SK-N-SH treated with all-trans-retinoic acid at 6 μM for 48 hours (cell line): ENCODE measurements around the gene STEAP3.

Source experiments
- ATAC-seq: fragments of 200-7000 bp; cut with Tn5 transposase; 3 replicates; pipeline ENCODE4 v1.9.1; 2020; ENCODE audit warnings: mild to moderate bottlenecking, moderate library complexity
- ARNTL ChIP-seq: fragments of 450-650 bp; formaldehyde crosslinking; IDR thresholded peaks from 2 replicates; pipeline ENCODE4 v1.5.0; 2020; ENCODE audit warnings: low read depth, mild to moderate bottlenecking, moderate library complexity, borderline replicate concordance
- BACH2 ChIP-seq: fragments of 250-450 bp; sonication (Bioruptor Pico); IDR thresholded peaks from 2 replicates; pipeline ENCODE4 v1.9.0; 2021; ENCODE audit warnings: mild to moderate bottlenecking, borderline replicate concordance
- CSDC2 ChIP-seq: fragments of 250-450 bp; sonication (Bioruptor Pico); IDR thresholded peaks from 2 replicates; pipeline ENCODE4 v1.5.0; 2020; ENCODE audit warnings: mild to moderate bottlenecking, moderate library complexity
- ESRRG ChIP-seq: fragments of 250-450 bp; sonication (Bioruptor Pico); IDR thresholded peaks from 2 replicates; pipeline ENCODE4 v1.6.1; 2021; ENCODE audit warnings: mild to moderate bottlenecking
- GLIS3 ChIP-seq: fragments of 250-450 bp; sonication (Bioruptor Pico); IDR thresholded peaks from 2 replicates; pipeline ENCODE4 v1.5.0; 2020; ENCODE audit warnings: mild to moderate bottlenecking, moderate library complexity
- ISL1 ChIP-seq: fragments of 250-450 bp; sonication (Bioruptor Pico); IDR thresholded peaks from 2 replicates; pipeline ENCODE4 v2.1.2; 2022; ENCODE audit warnings: mild to moderate bottlenecking, moderate library complexity
- OSR1 ChIP-seq: fragments of 250-450 bp; sonication (Bioruptor Pico); IDR thresholded peaks from 2 replicates; pipeline ENCODE4 v1.8.0; 2022; ENCODE audit warnings: moderate library complexity, mild to moderate bottlenecking, inconsistent platforms
- PPARA ChIP-seq: fragments of 250-450 bp; sonication (Bioruptor Pico); IDR thresholded peaks from 2 replicates; pipeline ENCODE4 v1.5.0; 2020; ENCODE audit warnings: mild to moderate bottlenecking, borderline replicate concordance
- RARB ChIP-seq: fragments of 250-450 bp; sonication (Bioruptor Pico); IDR thresholded peaks from 2 replicates; pipeline ENCODE4 v1.8.0; 2021; ENCODE audit warnings: mild to moderate bottlenecking, moderate library complexity
- SNAI2 ChIP-seq: fragments of 250-450 bp; sonication (Bioruptor Pico); IDR thresholded peaks from 2 replicates; pipeline ENCODE4 v1.5.0; 2020; ENCODE audit warnings: mild to moderate bottlenecking, moderate library complexity
- TCF4 ChIP-seq: fragments of 250-450 bp; sonication (Bioruptor Pico); IDR thresholded peaks from 2 replicates; pipeline ENCODE4 v1.8.0; 2021; ENCODE audit warnings: mild to moderate bottlenecking, moderate library complexity, borderline replicate concordance
- TOX ChIP-seq: fragments of 250-450 bp; sonication (Bioruptor Pico); IDR thresholded peaks from 2 replicates; pipeline ENCODE4 v1.8.0; 2021; ENCODE audit warnings: mild to moderate bottlenecking, moderate library complexity, borderline replicate concordance
- ZC3H10 ChIP-seq: fragments of 250-450 bp; sonication (Bioruptor Pico); IDR thresholded peaks from 2 replicates; pipeline ENCODE4 v1.5.1; 2021; ENCODE audit warnings: mild to moderate bottlenecking, moderate library complexity
- ZFP3 ChIP-seq: fragments of 250-450 bp; sonication (Bioruptor Pico); IDR thresholded peaks from 2 replicates; pipeline ENCODE4 v1.5.0; 2020; ENCODE audit warnings: mild to moderate bottlenecking, moderate library complexity
- ZFP30 ChIP-seq: fragments of 450-650 bp; formaldehyde crosslinking; IDR thresholded peaks from 2 replicates; pipeline ENCODE4 v1.5.0; 2022; ENCODE audit warnings: mild to moderate bottlenecking, moderate library complexity
- ZNF565 ChIP-seq: fragments of 450-650 bp; formaldehyde crosslinking; conservative IDR thresholded peaks from 2 replicates; pipeline ENCODE4 v1.5.0; 2020; ENCODE audit warnings: low read depth, mild to moderate bottlenecking, moderate library complexity
- ZNF70 ChIP-seq: fragments of 450-650 bp; formaldehyde crosslinking; IDR thresholded peaks from 2 replicates; pipeline ENCODE4 v1.5.0; 2020; ENCODE audit warnings: mild to moderate bottlenecking, moderate library complexity
- ZNF8 ChIP-seq: fragments of 450-650 bp; formaldehyde crosslinking; IDR thresholded peaks from 2 replicates; pipeline ENCODE4 v1.5.0; 2020; ENCODE audit warnings: mild to moderate bottlenecking, moderate library complexity
- TF ChIP-seq, protein P1 (sequence below): fragments of 250-450 bp; sonication (Bioruptor Pico); IDR thresholded peaks from 2 replicates; pipeline ENCODE4 v1.8.0; 2020; ENCODE audit warnings: mild to moderate bottlenecking, moderate library complexity, borderline replicate concordance
- TF ChIP-seq, protein P2 (sequence below): fragments of 250-450 bp; sonication (Bioruptor Pico); IDR thresholded peaks from 2 replicates; pipeline ENCODE4 v1.8.0; 2021; ENCODE audit warnings: low read depth, mild to moderate bottlenecking, moderate library complexity, borderline replicate concordance
- TF ChIP-seq, protein P3 (sequence below): fragments of 250-450 bp; sonication (Bioruptor Pico); IDR thresholded peaks from 2 replicates; pipeline ENCODE4 v1.5.1; 2020; ENCODE audit warnings: low read depth, mild to moderate bottlenecking, moderate library complexity
- TF ChIP-seq, protein P4 (sequence below): fragments of 250-450 bp; sonication (Bioruptor Pico); IDR thresholded peaks from 2 replicates; pipeline ENCODE4 v1.5.0; 2020; ENCODE audit warnings: mild to moderate bottlenecking, moderate library complexity
- TF ChIP-seq, protein P5 (sequence below): fragments of 250-450 bp; sonication (Bioruptor Pico); IDR thresholded peaks from 2 replicates; pipeline ENCODE4 v1.5.1; 2021; ENCODE audit warnings: mild to moderate bottlenecking, moderate library complexity

STEAP3 gene

DNA sequence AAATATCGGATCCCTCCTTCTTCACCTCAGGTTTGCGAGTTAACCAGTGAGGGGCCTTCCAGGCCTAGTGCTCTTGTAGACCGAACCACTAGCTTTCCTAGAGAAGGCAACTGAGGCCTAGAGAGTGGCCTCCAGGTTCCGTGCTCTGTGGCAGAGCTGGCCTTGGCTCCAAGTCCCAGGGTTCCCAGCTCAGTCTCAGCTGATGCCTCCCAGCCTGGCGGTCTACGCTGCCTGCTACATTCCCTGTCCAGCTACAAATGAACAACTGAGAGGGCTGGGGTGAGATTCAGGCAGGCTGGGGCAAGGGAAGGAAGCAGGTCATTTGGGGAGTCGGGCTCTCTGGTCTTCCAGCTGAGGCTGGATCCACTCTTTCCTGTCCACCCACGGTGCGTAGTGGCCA lies 2.3 kb downstream of the STEAP3 start:
- TF ChIP-seq ESRRG (CRISPR knock-in tag) (no peak), RARB (CRISPR knock-in tag) (no peak), ZNF8 (CRISPR knock-in tag) (no peak), TCF4 (CRISPR knock-in tag) (no peak), ZC3H10 (CRISPR knock-in tag) (no peak), OSR1 (no peak), ARNTL (no peak), BACH2 (CRISPR knock-in tag) (no peak), ZFP30 (no peak)
- TF ChIP-seq, protein P1, sequence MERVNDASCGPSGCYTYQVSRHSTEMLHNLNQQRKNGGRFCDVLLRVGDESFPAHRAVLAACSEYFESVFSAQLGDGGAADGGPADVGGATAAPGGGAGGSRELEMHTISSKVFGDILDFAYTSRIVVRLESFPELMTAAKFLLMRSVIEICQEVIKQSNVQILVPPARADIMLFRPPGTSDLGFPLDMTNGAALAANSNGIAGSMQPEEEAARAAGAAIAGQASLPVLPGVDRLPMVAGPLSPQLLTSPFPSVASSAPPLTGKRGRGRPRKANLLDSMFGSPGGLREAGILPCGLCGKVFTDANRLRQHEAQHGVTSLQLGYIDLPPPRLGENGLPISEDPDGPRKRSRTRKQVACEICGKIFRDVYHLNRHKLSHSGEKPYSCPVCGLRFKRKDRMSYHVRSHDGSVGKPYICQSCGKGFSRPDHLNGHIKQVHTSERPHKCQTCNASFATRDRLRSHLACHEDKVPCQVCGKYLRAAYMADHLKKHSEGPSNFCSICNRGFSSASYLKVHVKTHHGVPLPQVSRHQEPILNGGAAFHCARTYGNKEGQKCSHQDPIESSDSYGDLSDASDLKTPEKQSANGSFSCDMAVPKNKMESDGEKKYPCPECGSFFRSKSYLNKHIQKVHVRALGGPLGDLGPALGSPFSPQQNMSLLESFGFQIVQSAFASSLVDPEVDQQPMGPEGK = no peak
- ATAC-seq = no peak

DNA sequence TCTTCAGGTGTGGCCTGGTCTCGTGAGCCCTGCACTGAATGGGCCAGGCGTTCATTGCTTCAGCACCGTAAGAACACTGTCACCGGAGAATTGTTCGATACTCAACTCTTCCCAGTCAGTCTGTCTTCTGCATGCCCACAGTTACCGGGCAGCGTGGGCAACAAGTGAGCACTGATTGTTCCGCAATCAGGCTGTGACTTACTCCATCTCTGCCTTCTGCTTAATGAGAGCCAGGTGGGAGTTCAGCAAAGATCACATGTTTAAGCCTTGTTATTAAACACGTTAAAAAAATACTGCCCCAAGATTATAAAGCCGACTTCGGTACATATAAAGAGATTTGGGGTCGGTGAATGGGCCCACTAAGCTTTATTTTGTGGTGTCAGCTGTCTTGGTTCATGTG lies 3.7 kb downstream of the STEAP3 start:
- TF ChIP-seq TCF4 (CRISPR knock-in tag) (no peak), ZNF70 (CRISPR knock-in tag) (no peak), ZC3H10 (CRISPR knock-in tag) (no peak), BACH2 (CRISPR knock-in tag) (no peak), ZNF8 (CRISPR knock-in tag) (no peak), CSDC2 (no peak), ZNF565 (CRISPR knock-in tag) (no peak), ZFP3 (CRISPR knock-in tag) (no peak), PPARA (CRISPR knock-in tag) (no peak)
- TF ChIP-seq, protein P2, sequence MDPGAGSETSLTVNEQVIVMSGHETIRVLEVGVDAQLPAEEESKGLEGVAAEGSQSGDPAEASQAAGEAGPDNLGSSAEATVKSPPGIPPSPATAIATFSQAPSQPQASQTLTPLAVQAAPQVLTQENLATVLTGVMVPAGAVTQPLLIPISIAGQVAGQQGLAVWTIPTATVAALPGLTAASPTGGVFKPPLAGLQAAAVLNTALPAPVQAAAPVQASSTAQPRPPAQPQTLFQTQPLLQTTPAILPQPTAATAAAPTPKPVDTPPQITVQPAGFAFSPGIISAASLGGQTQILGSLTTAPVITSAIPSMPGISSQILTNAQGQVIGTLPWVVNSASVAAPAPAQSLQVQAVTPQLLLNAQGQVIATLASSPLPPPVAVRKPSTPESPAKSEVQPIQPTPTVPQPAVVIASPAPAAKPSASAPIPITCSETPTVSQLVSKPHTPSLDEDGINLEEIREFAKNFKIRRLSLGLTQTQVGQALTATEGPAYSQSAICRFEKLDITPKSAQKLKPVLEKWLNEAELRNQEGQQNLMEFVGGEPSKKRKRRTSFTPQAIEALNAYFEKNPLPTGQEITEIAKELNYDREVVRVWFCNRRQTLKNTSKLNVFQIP (CRISPR knock-in tag) = no peak
- no peak for ATAC-seq

DNA sequence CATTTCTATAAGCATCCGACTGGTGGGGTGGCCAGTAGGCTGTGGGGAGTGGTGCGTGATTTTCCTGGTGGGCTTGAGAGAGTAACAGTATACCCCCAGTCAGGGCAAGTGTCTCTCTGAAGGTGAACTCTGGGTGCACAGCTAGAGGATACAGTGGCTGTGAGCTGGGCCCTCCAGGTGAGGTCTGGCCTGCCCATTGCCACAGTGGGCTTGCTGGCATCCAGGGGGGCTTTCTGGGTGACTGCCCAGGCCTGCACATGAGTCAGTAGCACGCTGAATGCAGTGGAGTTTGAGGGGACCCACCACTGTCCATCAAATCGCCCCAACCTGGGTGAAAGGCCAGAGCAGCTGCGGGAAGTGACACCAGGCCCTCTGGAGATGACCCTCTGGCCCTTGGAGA lies 4.5 kb downstream of the STEAP3 start:
- ATAC-seq = no peak
- TF ChIP-seq GLIS3 (CRISPR knock-in tag) (no peak), SNAI2 (CRISPR knock-in tag) (no peak), CSDC2 (no peak), PPARA (CRISPR knock-in tag) (no peak), TOX (CRISPR knock-in tag) (no peak), BACH2 (CRISPR knock-in tag) (no peak), OSR1 (no peak), ARNTL (no peak), ZNF70 (CRISPR knock-in tag) (no peak), ZNF565 (CRISPR knock-in tag) (no peak), RARB (CRISPR knock-in tag) (no peak), ZNF8 (CRISPR knock-in tag) (no peak), ISL1 (CRISPR knock-in tag) (no peak), ZFP3 (CRISPR knock-in tag) (no peak), TCF4 (CRISPR knock-in tag) (no peak)
- TF ChIP-seq, protein P3, sequence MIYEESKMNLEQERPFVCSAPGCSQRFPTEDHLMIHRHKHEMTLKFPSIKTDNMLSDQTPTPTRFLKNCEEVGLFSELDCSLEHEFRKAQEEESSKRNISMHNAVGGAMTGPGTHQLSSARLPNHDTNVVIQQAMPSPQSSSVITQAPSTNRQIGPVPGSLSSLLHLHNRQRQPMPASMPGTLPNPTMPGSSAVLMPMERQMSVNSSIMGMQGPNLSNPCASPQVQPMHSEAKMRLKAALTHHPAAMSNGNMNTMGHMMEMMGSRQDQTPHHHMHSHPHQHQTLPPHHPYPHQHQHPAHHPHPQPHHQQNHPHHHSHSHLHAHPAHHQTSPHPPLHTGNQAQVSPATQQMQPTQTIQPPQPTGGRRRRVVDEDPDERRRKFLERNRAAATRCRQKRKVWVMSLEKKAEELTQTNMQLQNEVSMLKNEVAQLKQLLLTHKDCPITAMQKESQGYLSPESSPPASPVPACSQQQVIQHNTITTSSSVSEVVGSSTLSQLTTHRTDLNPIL (CRISPR knock-in tag) = no peak
- TF ChIP-seq, protein P4, sequence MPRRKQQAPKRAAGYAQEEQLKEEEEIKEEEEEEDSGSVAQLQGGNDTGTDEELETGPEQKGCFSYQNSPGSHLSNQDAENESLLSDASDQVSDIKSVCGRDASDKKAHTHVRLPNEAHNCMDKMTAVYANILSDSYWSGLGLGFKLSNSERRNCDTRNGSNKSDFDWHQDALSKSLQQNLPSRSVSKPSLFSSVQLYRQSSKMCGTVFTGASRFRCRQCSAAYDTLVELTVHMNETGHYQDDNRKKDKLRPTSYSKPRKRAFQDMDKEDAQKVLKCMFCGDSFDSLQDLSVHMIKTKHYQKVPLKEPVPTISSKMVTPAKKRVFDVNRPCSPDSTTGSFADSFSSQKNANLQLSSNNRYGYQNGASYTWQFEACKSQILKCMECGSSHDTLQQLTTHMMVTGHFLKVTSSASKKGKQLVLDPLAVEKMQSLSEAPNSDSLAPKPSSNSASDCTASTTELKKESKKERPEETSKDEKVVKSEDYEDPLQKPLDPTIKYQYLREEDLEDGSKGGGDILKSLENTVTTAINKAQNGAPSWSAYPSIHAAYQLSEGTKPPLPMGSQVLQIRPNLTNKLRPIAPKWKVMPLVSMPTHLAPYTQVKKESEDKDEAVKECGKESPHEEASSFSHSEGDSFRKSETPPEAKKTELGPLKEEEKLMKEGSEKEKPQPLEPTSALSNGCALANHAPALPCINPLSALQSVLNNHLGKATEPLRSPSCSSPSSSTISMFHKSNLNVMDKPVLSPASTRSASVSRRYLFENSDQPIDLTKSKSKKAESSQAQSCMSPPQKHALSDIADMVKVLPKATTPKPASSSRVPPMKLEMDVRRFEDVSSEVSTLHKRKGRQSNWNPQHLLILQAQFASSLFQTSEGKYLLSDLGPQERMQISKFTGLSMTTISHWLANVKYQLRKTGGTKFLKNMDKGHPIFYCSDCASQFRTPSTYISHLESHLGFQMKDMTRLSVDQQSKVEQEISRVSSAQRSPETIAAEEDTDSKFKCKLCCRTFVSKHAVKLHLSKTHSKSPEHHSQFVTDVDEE (CRISPR knock-in tag) = no peak
- TF ChIP-seq, protein P1 = no peak
- TF ChIP-seq, protein P5, sequence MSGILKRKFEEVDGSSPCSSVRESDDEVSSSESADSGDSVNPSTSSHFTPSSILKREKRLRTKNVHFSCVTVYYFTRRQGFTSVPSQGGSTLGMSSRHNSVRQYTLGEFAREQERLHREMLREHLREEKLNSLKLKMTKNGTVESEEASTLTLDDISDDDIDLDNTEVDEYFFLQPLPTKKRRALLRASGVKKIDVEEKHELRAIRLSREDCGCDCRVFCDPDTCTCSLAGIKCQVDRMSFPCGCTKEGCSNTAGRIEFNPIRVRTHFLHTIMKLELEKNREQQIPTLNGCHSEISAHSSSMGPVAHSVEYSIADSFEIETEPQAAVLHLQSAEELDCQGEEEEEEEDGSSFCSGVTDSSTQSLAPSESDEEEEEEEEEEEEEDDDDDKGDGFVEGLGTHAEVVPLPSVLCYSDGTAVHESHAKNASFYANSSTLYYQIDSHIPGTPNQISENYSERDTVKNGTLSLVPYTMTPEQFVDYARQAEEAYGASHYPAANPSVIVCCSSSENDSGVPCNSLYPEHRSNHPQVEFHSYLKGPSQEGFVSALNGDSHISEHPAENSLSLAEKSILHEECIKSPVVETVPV (CRISPR knock-in tag) = no peak
- TF ChIP-seq, protein P2 (CRISPR knock-in tag) = no peak
- TF ChIP-seq, all 23 proteins: peak for 0
